ENCODE results near the gene USP13. TPM values are rescaled to one million over a fixed set of nuclear protein-coding genes. Genes with fewer than 3 reads are reported as not detected.
"Not testable (repeated sequence)": the region's sequence is repeated elsewhere in the genome, so short reads cannot be mapped to it uniquely, and the experiment has no call there.

USP13 gene
- total RNA-seq, 4 donors from 2014 or later = 1.6 to 12.4 (median 5.7) TPM

GRCh38 chr3:179775416-179776122 is 122.7 kb downstream of the USP13 start:
- DNase-seq = no peak
- H3K9me3 ChIP-seq = no peaks in the 10 kb centered on the region
- TF ChIP-seq POLR2A (IDR thresholded peaks at IDR 0.05) (no peak), CTCF (IDR thresholded peaks at IDR 0.05) (no peak)

GRCh38 chr3:179782841-179783240 is 130.0 kb downstream of the USP13 start:
- not testable (repeated sequence) for DNase-seq, H3K27ac ChIP-seq

More at GRCh38 chr3:179775416-179776122, 122.7 kb downstream of the USP13 start:
- H3K27ac ChIP-seq = no peak overlapping the region
- H3K27me3 ChIP-seq = no peaks in the 10 kb centered on the region
- H3K4me3 ChIP-seq = no peak overlapping the region
- H3K36me3 ChIP-seq = no peaks in the 10 kb centered on the region
- H3K4me1 ChIP-seq = no peaks in the 10 kb centered on the region

GRCh38 chr3:179788996-179789395 is 136.2 kb downstream of the USP13 start:
- H3K9me3 ChIP-seq = no peaks in the 10 kb centered on the region
- no peaks in the 10 kb centered on the region for H3K4me1 ChIP-seq
- no peak overlapping the region for H3K27ac ChIP-seq
- H3K4me3 ChIP-seq = no peak overlapping the region
- TF ChIP-seq POLR2A (IDR thresholded peaks at IDR 0.05) = no peak
- TF ChIP-seq CTCF (IDR thresholded peaks at IDR 0.05) = no peak
- no peaks in the 10 kb centered on the region for H3K27me3 ChIP-seq
- no peak for DNase-seq
- H3K36me3 ChIP-seq = no peaks in the 10 kb centered on the region

More at GRCh38 chr3:179782841-179783240, 130.0 kb downstream of the USP13 start:
- not testable (repeated sequence) for H3K36me3 ChIP-seq, H3K9me3 ChIP-seq, H3K4me1 ChIP-seq, H3K27me3 ChIP-seq, H3K4me3 ChIP-seq

GRCh38 chr3:179791793-179792192 is 139.0 kb downstream of the USP13 start:
- Histone ChIP-seq H3K4me1 (no peaks in the 10 kb centered on the region), H3K36me3 (no peaks in the 10 kb centered on the region), H3K9me3 (no peaks in the 10 kb centered on the region), H3K27ac (no peak overlapping the region), H3K4me3 (no peak overlapping the region), H3K27me3 (no peaks in the 10 kb centered on the region)
- TF ChIP-seq CTCF (IDR thresholded peaks at IDR 0.05) (no peak), POLR2A (IDR thresholded peaks at IDR 0.05) (no peak)
- no peak for DNase-seq

- DNase-seq = no peak
- no peak overlapping the region for H3K4me3 ChIP-seq
These were observed 141.5 kb downstream of the USP13 start for GRCh38 chr3:179794355-179794754.

More at GRCh38 chr3:179794355-179794754, 141.5 kb downstream of the USP13 start:
- H3K36me3 ChIP-seq = no peaks in the 10 kb centered on the region
- no peak for TF ChIP-seq POLR2A (IDR thresholded peaks at IDR 0.05)
- TF ChIP-seq CTCF (IDR thresholded peaks at IDR 0.05) = no peak
- H3K4me1 ChIP-seq = no peaks in the 10 kb centered on the region
- no peak overlapping the region for H3K27ac ChIP-seq
- H3K9me3 ChIP-seq = no peaks in the 10 kb centered on the region
- H3K27me3 ChIP-seq = no peaks in the 10 kb centered on the region

All from Peyer's patch (tissue), 4 donors.